Spleen (tissue), 7 donors: ENCODE measurements around the gene PDE6H.

Experiments
- CTCF ChIP-seq, 11 experiments: fragments of 200-600 bp in 7 of 11; fragments of 450-650 bp in 4 of 11; sonication (generic) in 4 of 11; IDR thresholded peaks in 8 of 11; conservative IDR thresholded peaks in 3 of 11; 1 replicate in 7 of 11; 2 replicates in 4 of 11; pipeline versions ENCODE4 v1.4.0 to v1.8.0; 2016 to 2021; ENCODE audit warnings: antibody characterized with exemption in 11 of 11, inconsistent platforms in 4 of 11, mild to moderate bottlenecking in 1 of 11
- POLR2A ChIP-seq, 3 donors: fragments of 450-650 bp; IDR thresholded peaks; one replicate each; pipeline ENCODE4 v1.5.1; 2017; ENCODE audit warnings: antibody characterized with exemption in 3 of 3, mild to moderate bottlenecking in 1 of 3
- POLR2AphosphoS5 ChIP-seq, 3 donors: sonication (generic); formaldehyde crosslinking; IDR thresholded peaks; one replicate each; pipeline ENCODE4 v1.5.1; 2017; ENCODE audit warnings: antibody characterized with exemption in 3 of 3
- donor health status: DM: no; HTN: no; CAD: no; lungs with moderate emphysema.
- donor health status: DM: no; HTN: no; CAD: no.
- donor health status: DM: no; HTN: no; CAD: no.

GRCh38 chr12:14986449-14986848, 13.6 kb downstream of the PDE6H start:
- no peak for TF ChIP-seq POLR2A (IDR thresholded peaks at IDR 0.05)
- no peak for TF ChIP-seq CTCF (IDR thresholded peaks at IDR 0.05 in 8 of 11, conservative IDR thresholded peaks at IDR 0.05 in 3 of 11)
- no peak for TF ChIP-seq POLR2AphosphoS5 (IDR thresholded peaks at IDR 0.05)
